Type B pancreatic cell (in vitro differentiated cells): Measurements from ENCODE around the gene MYL4. TPM values are rescaled to one million over a fixed set of nuclear protein-coding genes. Genes with fewer than 3 reads are reported as not detected.
"Not testable (repeated sequence)": the region's sequence is repeated elsewhere in the genome, so short reads cannot be mapped to it uniquely, and the experiment has no call there.

ENCODE experiments used
- DNase-seq: peaks from one replicate; pipeline ENCODE4 v3.0.0; 2021; ENCODE audit warnings: mixed read lengths; ENCODE audit not compliant: unreplicated experiment; ENCODE audit errors: extremely low spot score
- H3K27ac Mint-ChIP-seq: 2 replicates; pipeline ENCODE4 v1.8.0; 2021; ENCODE audit warnings: mild to moderate bottlenecking, mixed read lengths
- H3K27me3 Mint-ChIP-seq: 2 replicates; pipeline ENCODE4 v1.8.0; 2021; ENCODE audit warnings: mixed read lengths
- H3K36me3 Mint-ChIP-seq: 2 replicates; pipeline ENCODE4 v1.8.0; 2021; ENCODE audit warnings: mixed read lengths
- H3K4me1 Mint-ChIP-seq: one replicate; pipeline ENCODE4 v1.8.0; 2021; ENCODE audit warnings: mixed read lengths; ENCODE audit not compliant: unreplicated experiment
- H3K4me3 Mint-ChIP-seq: 2 replicates; pipeline ENCODE4 v1.8.0; 2021; ENCODE audit warnings: mild to moderate bottlenecking, mixed read lengths
- H3K9me3 Mint-ChIP-seq: 2 replicates; pipeline ENCODE4 v1.8.0; 2021; ENCODE audit warnings: mixed read lengths
- CTCF ChIP-seq: fragments of 200-600 bp; sonication (generic); conservative IDR thresholded peaks from 2 replicates; pipeline ENCODE4 v1.5.0; 2021; ENCODE audit warnings: antibody characterized with exemption, mild to moderate bottlenecking
- total RNA-seq: library from RNA; stranded (reverse); gene quantifications from 2 replicates; pipeline ENCODE4 v1.2.1, GENCODE V29; 2021; ENCODE audit warnings: low replicate concordance

Gene MYL4
- total RNA-seq, 1 donor from 2014 or later = 5.1 TPM

GRCh38 chr17:47264166-47264565, 55.0 kb downstream of the MYL4 start:
- TF ChIP-seq CTCF = no peak
- Mint-ChIP-seq H3K4me3 (no peak overlapping the region), H3K9me3 (peaks cover under 1% of the 10 kb centered on the region), H3K27ac (no peak overlapping the region), H3K27me3 (peaks cover 21% of the 10 kb centered on the region), H3K4me1 (peaks cover 15% of the 10 kb centered on the region), H3K36me3 (no peaks in the 10 kb centered on the region)
- no peak for DNase-seq

- H3K4me3 Mint-ChIP-seq = no peak overlapping the region
- H3K27me3 Mint-ChIP-seq = peaks cover 11% of the 10 kb centered on the region
- DNase-seq = no peak
- no peak overlapping the region for H3K27ac Mint-ChIP-seq
- no peak for TF ChIP-seq CTCF
- peaks cover 5% of the 10 kb centered on the region for H3K9me3 Mint-ChIP-seq
- peaks cover 11% of the 10 kb centered on the region for H3K4me1 Mint-ChIP-seq
- H3K36me3 Mint-ChIP-seq = no peaks in the 10 kb centered on the region
These were observed 56.9 kb downstream of the MYL4 start for GRCh38 chr17:47265983-47266541.

- no peak for DNase-seq
- H3K4me3 Mint-ChIP-seq = no peak overlapping the region
- H3K36me3 Mint-ChIP-seq = no peaks in the 10 kb centered on the region
- H3K9me3 Mint-ChIP-seq = peaks cover 5% of the 10 kb centered on the region
- no peak overlapping the region for H3K27ac Mint-ChIP-seq
- peaks cover 11% of the 10 kb centered on the region for H3K27me3 Mint-ChIP-seq
- no peak for TF ChIP-seq CTCF
- peaks cover 11% of the 10 kb centered on the region for H3K4me1 Mint-ChIP-seq
These were observed 57.6 kb downstream of the MYL4 start for GRCh38 chr17:47266782-47267181.

GRCh38 chr17:47267354-47267828, 58.2 kb downstream of the MYL4 start:
- DNase-seq = no peak
- Mint-ChIP-seq H3K4me3 (no peak overlapping the region), H3K9me3 (peaks cover 5% of the 10 kb centered on the region), H3K27me3 (peaks cover 11% of the 10 kb centered on the region), H3K4me1 (peaks cover 11% of the 10 kb centered on the region), H3K27ac (no peak overlapping the region), H3K36me3 (no peaks in the 10 kb centered on the region)
- no peak for TF ChIP-seq CTCF

- not testable (repeated sequence) for H3K9me3 Mint-ChIP-seq, DNase-seq, H3K27me3 Mint-ChIP-seq, H3K36me3 Mint-ChIP-seq, H3K4me3 Mint-ChIP-seq, H3K27ac Mint-ChIP-seq
- peaks cover 13% of the 10 kb centered on the region for H3K4me1 Mint-ChIP-seq
These were observed 59.8 kb downstream of the MYL4 start for GRCh38 chr17:47268964-47269363.

GRCh38 chr17:47269561-47270280, 60.6 kb downstream of the MYL4 start:
- not testable (repeated sequence) for H3K9me3 Mint-ChIP-seq, H3K4me3 Mint-ChIP-seq, H3K27ac Mint-ChIP-seq, DNase-seq, H3K36me3 Mint-ChIP-seq, H3K27me3 Mint-ChIP-seq
- peaks cover 15% of the 10 kb centered on the region for H3K4me1 Mint-ChIP-seq
